GM06990 (cell line): ENCODE measurements around the gene CDIP1.
A peak's percentile ranks its signal among the peaks of the same experiment; 100 is the strongest.

Experiments used
- DNase-seq: peaks from one replicate; pipeline ENCODE4 v3.0.0-alpha.2; 2011; ENCODE audit not compliant: insufficient read length; ENCODE audit errors: extremely low read depth
- H3K27me3 ChIP-seq: replicated peaks from 2 replicates; pipeline ENCODE4 v1.6.0; 2011; ENCODE audit warnings: low read length; ENCODE audit not compliant: control insufficient read depth, insufficient read depth
- H3K36me3 ChIP-seq: 2 replicates; pipeline ENCODE4 v1.5.1; 2011; ENCODE audit warnings: low read length; ENCODE audit not compliant: control insufficient read depth, insufficient read depth
- H3K4me3 ChIP-seq: replicated peaks from 2 replicates; pipeline ENCODE4 v1.5.1; 2011; ENCODE audit warnings: low read depth, mild to moderate bottlenecking, control low read depth, low read length
- CTCF ChIP-seq: IDR thresholded peaks from 2 replicates; pipeline ENCODE4 v1.5.1; 2011; ENCODE audit warnings: low read length, control low read depth, mild to moderate bottlenecking, inconsistent platforms; ENCODE audit not compliant: insufficient read depth, poor library complexity, severe bottlenecking

CDIP1 gene

DNA sequence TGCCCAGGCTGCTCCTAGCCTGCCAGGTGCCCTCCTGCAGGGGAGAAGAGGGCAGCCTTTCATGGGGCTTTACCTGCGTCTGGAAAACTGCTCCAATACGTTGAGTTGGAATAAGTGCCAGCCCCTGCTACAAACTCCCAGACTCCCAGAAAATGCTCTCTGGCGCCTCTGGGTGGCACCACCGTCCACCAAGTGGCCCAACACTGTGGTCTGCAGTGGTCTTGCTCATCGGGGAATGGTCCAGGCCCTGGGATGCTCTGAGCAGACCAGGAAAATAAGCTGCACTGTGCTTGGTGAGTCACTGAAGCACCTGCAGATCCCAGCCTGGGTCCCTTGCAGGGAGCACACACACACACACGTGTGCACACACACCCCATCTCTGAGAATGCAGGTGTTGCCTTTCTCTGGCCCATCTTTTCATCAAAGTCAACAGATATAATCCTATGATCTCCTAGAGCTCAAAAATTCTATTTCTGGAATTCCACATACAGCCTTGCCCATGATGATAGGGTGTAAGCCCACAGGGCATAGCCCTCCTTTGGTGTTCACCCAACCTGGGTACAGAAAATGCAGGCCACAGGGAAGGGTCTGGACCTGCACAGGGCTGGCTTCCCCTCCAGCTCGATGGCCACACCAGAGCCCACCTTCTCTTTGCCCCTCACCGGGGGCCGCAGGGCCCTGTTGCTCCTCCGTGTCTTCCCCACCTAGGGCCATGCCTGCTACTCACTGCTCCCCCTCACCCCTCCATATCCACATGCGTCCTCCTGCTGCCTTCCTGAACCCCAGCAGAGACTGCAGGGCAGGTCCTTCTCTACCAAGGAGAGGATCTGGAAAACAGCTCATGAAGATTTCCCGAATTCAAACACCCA, 20.5 kb downstream of the CDIP1 start:
- H3K4me3 ChIP-seq = no peak overlapping the region
- DNase-seq = no peak
- TF ChIP-seq CTCF = peak; percentile 57
- H3K36me3 ChIP-seq = peaks cover 1% of the 10 kb centered on the region; the same call in 1 of the 2 replicates
- H3K27me3 ChIP-seq = no peaks in the 10 kb centered on the region

- no peak for TF ChIP-seq CTCF
- peaks cover 16% of the 10 kb centered on the region for H3K36me3 ChIP-seq
- peak overlapping the region; percentile 4; the same call in 1 of the 2 replicates for H3K4me3 ChIP-seq
- no peaks in the 10 kb centered on the region for H3K27me3 ChIP-seq
- no peak for DNase-seq
Measured at GRCh38 chr16:4515611-4516233, 22.9 kb downstream of the CDIP1 start.

DNA sequence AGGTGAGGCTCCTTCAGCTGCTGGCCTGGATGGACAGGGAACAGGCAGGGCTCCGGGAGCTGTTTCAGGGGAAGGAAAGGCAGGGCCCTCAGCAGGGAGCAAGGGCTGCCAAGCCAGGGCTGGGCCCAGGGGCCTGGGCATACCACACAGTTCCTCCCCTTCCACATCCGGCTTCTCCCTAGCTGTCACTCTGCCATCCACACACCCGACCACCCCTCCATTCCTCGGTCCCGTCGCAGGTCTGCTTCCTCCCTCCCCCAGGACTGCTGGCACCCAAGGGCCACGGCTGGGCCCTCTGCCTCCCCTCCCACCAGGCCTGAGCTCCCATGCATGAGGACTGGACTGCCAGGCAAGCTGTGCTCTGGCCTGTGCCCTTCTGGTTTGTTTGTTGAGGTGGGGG, 24.0 kb downstream of the CDIP1 start:
- Histone ChIP-seq H3K27me3 (no peaks in the 10 kb centered on the region), H3K36me3 (peaks cover 24% of the 10 kb centered on the region), H3K4me3 (no peak overlapping the region)
- DNase-seq = no peak
- no peak for TF ChIP-seq CTCF

DNA sequence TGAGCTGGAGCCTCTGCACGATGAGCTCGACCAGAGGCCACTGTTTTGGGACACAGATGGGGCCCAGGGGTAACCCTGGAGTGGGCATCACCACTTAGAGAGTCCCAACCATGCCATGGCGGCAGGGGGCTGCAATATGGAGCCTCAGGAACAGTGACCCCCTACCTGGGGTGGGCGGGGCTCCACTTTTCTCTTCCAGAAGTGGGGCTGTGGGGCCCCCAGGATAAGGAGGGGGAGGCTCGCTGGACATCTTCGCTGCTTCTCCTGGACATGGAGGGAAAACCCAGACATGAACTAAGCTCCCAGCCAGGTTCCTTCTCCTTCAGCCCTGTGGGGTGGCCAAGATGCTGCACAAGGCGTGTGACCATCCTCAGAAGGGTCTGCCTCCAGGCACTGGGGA, 24.7 kb downstream of the CDIP1 start:
- H3K27me3 ChIP-seq = no peaks in the 10 kb centered on the region
- H3K4me3 ChIP-seq = no peak overlapping the region
- DNase-seq = no peak
- H3K36me3 ChIP-seq = peaks cover 28% of the 10 kb centered on the region
- TF ChIP-seq CTCF = no peak

DNA sequence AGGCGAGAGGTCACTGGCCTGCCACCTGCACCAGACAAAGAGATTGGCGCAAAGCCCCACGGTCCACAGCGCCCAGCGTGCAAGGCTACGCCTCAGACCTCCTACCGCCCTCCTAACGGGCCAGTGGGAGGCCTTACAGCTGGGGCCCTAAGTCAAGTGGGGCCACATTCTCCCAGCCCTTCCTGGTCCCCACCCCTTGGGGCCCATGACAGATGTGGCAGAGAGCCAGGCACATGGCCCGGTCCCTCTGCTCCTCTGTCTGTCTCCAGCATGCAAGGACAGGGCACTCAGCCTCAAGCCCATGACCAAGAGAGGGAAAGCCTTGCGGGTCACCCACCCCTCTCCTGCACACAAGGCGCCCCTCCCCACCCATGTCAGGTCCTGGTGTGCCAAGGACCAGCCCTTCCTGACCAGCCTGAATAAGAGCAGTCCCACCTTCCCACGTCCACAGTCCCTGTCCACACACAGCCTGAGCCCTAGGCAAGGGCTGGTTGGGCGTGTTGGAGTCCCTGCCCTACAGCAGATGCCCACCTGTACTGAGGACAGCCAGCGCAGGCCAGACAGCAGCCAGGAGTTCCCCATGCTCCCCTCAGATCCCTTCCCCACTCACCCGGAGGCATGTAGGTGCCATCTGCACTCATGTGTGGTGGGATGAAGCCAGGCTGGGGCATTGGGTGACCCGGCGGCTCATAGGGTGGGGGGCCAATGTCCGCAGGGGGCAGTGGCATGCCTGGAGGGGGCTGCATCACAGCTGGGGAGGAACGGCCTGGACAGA, 25.3 kb downstream of the CDIP1 start:
- TF ChIP-seq CTCF = no peak
- no peak for DNase-seq
- Histone ChIP-seq H3K36me3 (peaks cover 29% of the 10 kb centered on the region), H3K4me3 (no peak overlapping the region), H3K27me3 (no peaks in the 10 kb centered on the region)
